Prostate gland (tissue), 2 donors: ENCODE measurements around the gene AKAP13. TPM values are rescaled to one million over a fixed set of nuclear protein-coding genes. Genes with fewer than 3 reads are reported as not detected.

Experiments used
- DNase-seq: peaks from one replicate; pipeline ENCODE4 v3.0.0-alpha.2; 2019; ENCODE audit warnings: low spot score
- H3K27ac ChIP-seq, 2 donors: fragments of 200-600 bp; sonication (generic); 2 replicates each; pipeline ENCODE4 v1.5.1; 2017 to 2019
- H3K27me3 ChIP-seq: fragments of 200-600 bp; sonication (generic); replicated peaks from 2 replicates; pipeline ENCODE4 v1.5.1; 2019; ENCODE audit not compliant: insufficient read depth
- H3K36me3 ChIP-seq, 2 donors: fragments of 200-600 bp; sonication (generic); 1 replicate in 1 of 2; 2 replicates in 1 of 2; pipeline versions ENCODE4 v1.5.1 to v1.8.1; 2017 to 2019
- H3K4me1 ChIP-seq: fragments of 200-600 bp; sonication (generic); replicated peaks from 2 replicates; pipeline ENCODE4 v1.5.1; 2019
- H3K4me3 ChIP-seq, 2 donors: fragments of 200-600 bp; sonication (generic); 2 replicates each; pipeline ENCODE4 v1.5.1; 2017 to 2019
- H3K9me3 ChIP-seq: fragments of 200-600 bp; sonication (generic); 2 replicates; pipeline ENCODE4 v1.5.1; 2017
- POLR2A ChIP-seq: fragments of 450-650 bp; IDR thresholded peaks from one replicate; pipeline ENCODE4 v1.6.1; 2016; ENCODE audit warnings: antibody characterized with exemption, mild to moderate bottlenecking
- POLR2AphosphoS5 ChIP-seq: sonication (generic); formaldehyde crosslinking; IDR thresholded peaks from one replicate; pipeline ENCODE4 v1.6.1; 2017; ENCODE audit warnings: antibody characterized with exemption
- WGBS: methylation state at CpG from one replicate; pipeline ENCODE4 v1.1.5; 2018; 5-methylcytosine and 5-hydroxymethylcytosine counted together
- intact Hi-C: fragments of 100-400 bp; cut with DNase I; formaldehyde crosslinking; loops from one replicate; pipeline ENCODE4 v1.14.2; 2022
- total RNA-seq, 2 donors: library from RNA; depleted of rRNA; stranded (reverse); fragments of >200 nt; gene quantifications; one replicate each; pipeline ENCODE4 v1.1.0, GENCODE V29; 2016
- TF ChIP-seq, protein P1 (sequence below), 4 experiments: fragments of 200-600 bp in 2 of 4; fragments of 450-650 bp in 2 of 4; sonication (generic) in 2 of 4; IDR thresholded peaks; 1 replicate in 3 of 4; 2 replicates in 1 of 4; pipeline ENCODE4 v1.5.1; 2016 to 2019; ENCODE audit warnings: antibody characterized with exemption in 4 of 4, mild to moderate bottlenecking in 2 of 4, moderate library complexity in 2 of 4

The AKAP13 gene
- total RNA-seq, 2 donors from 2014 or later, result 102 to 195 TPM

DNA sequence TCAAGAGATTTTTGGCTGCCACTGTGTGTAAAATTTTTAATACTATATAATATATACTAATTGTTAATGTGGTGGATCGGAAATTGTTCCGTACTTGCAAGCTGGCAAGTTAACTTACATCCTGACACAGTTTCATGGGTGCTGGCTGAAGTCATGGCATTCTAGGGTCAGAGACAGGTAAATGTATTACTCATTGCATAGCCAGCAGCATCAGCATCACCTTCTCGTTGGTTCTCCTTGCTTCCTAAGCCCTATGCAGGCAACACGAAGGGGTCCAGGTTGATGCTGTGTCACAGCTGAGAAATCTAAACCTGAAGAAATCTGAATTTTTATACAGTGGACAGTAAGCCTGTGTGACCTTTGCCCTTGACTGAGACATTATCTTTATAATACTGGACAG lies 251.6 kb downstream of the AKAP13 start:
- TF ChIP-seq, protein P1, sequence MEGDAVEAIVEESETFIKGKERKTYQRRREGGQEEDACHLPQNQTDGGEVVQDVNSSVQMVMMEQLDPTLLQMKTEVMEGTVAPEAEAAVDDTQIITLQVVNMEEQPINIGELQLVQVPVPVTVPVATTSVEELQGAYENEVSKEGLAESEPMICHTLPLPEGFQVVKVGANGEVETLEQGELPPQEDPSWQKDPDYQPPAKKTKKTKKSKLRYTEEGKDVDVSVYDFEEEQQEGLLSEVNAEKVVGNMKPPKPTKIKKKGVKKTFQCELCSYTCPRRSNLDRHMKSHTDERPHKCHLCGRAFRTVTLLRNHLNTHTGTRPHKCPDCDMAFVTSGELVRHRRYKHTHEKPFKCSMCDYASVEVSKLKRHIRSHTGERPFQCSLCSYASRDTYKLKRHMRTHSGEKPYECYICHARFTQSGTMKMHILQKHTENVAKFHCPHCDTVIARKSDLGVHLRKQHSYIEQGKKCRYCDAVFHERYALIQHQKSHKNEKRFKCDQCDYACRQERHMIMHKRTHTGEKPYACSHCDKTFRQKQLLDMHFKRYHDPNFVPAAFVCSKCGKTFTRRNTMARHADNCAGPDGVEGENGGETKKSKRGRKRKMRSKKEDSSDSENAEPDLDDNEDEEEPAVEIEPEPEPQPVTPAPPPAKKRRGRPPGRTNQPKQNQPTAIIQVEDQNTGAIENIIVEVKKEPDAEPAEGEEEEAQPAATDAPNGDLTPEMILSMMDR (IDR thresholded peaks at IDR 0.05), result no peak
- TF ChIP-seq POLR2A (no peak), POLR2AphosphoS5 (no peak)
- no peak for DNase-seq
- Histone ChIP-seq H3K36me3 (no peaks in the 10 kb centered on the region), H3K4me3 (no peak overlapping the region), H3K4me1 (no peaks in the 10 kb centered on the region), H3K9me3 (no peaks in the 10 kb centered on the region), H3K27me3 (no peaks in the 10 kb centered on the region), H3K27ac (no peak overlapping the region)
- WGBS, result 82% methylated on average over 4 of the region's 4 CpGs
- intact Hi-C loops, result no loop called here

DNA sequence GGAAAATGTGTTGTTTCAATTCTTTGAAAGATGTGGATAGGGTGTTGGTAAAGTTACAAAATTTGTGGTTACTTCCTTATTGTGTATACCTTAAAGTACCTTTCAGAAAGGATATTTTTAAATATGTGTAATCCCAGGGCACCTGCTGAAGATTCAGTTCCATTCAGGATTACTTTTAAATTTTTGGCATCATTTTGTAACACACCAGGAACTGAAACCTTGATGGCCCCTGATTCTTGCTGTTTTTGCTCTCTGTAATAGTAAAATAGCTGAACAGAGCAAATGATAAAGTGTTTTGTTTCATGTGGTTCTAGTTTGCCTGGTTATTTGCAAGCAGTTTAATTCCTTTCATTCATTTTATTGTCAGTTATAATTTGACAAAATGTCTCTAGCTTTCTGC lies 253.5 kb downstream of the AKAP13 start:
- no peaks in the 10 kb centered on the region for H3K9me3 ChIP-seq
- H3K4me3 ChIP-seq, result no peak overlapping the region
- H3K27ac ChIP-seq, result no peak overlapping the region
- no peak for DNase-seq
- TF ChIP-seq POLR2A (no peak), POLR2AphosphoS5 (no peak)
- TF ChIP-seq, protein P1 (IDR thresholded peaks at IDR 0.05), result no peak
- no peaks in the 10 kb centered on the region for H3K36me3 ChIP-seq
- H3K4me1 ChIP-seq, result no peaks in the 10 kb centered on the region
- no peaks in the 10 kb centered on the region for H3K27me3 ChIP-seq
- intact Hi-C loops, result no loop called here

DNA sequence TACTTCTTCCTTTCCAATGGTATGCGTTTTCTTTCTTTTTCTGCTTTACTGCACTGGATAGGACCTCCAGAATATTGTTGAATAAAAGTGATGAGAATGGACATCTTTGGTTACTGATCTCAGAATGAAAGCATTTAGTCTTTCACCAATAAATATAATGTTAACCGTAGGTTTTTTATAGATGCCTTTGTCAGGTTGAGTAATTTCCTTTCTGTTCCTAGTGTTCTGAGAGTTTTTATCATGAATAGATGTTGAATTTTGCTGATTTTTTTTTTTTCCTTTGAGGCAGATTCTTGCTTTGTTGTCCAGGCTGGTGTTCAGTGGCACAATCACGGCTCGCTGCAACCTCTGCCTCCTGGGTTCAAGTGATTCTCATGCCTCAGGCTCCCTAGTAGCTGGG lies 255.9 kb downstream of the AKAP13 start:
- H3K4me1 ChIP-seq, result no peaks in the 10 kb centered on the region
- DNase-seq, result no peak
- H3K36me3 ChIP-seq, result no peaks in the 10 kb centered on the region
- H3K27me3 ChIP-seq, result no peaks in the 10 kb centered on the region
- no peak overlapping the region for H3K27ac ChIP-seq
- no peak for TF ChIP-seq POLR2A
- no peak for TF ChIP-seq POLR2AphosphoS5
- TF ChIP-seq, protein P1 (IDR thresholded peaks at IDR 0.05), result no peak
- no peaks in the 10 kb centered on the region for H3K9me3 ChIP-seq
- 84% methylated on average over 4 of the region's 4 CpGs for WGBS
- H3K4me3 ChIP-seq, result no peak overlapping the region
- intact Hi-C loops, result no loop called here

DNA sequence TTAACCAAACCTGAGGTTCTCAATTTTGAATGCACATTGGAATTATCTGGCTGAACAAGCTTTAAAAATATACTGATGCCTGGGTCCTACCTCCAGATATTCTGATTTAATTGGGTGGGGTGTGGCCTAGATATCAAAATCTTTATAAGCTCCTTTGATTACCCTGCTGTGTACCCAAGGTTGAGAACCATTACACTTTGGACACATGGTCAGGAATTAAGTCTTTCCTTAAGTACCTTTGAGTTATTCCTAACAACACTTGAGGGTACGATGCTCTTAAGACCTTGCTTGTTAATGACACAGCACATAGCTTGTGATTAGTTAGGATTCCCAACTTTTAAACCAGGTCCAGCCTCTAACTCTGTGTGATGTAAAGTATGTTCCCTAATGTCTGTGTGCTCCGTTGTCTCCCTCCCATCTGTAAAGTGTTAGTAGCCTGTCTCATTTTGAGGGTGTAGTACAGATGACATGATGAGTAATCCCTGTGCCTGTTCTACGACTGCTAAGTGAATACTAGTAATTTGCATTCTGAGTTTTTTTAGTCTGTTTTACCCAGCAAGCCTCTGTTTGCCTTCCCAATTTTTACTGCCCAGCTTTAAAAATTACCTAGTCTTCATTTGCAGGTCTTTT lies 259.5 kb downstream of the AKAP13 start:
- no peaks in the 10 kb centered on the region for H3K36me3 ChIP-seq
- DNase-seq, result no peak
- TF ChIP-seq, protein P1 (IDR thresholded peaks at IDR 0.05), result no peak
- TF ChIP-seq POLR2A, result no peak
- no peak for TF ChIP-seq POLR2AphosphoS5
- no peak overlapping the region for H3K27ac ChIP-seq
- no peaks in the 10 kb centered on the region for H3K9me3 ChIP-seq
- no peaks in the 10 kb centered on the region for H3K27me3 ChIP-seq
- H3K4me1 ChIP-seq, result no peaks in the 10 kb centered on the region
- WGBS, result 77% methylated on average over 3 of the region's 3 CpGs
- H3K4me3 ChIP-seq, result no peak overlapping the region
- intact Hi-C loops, result no loop called here

DNA sequence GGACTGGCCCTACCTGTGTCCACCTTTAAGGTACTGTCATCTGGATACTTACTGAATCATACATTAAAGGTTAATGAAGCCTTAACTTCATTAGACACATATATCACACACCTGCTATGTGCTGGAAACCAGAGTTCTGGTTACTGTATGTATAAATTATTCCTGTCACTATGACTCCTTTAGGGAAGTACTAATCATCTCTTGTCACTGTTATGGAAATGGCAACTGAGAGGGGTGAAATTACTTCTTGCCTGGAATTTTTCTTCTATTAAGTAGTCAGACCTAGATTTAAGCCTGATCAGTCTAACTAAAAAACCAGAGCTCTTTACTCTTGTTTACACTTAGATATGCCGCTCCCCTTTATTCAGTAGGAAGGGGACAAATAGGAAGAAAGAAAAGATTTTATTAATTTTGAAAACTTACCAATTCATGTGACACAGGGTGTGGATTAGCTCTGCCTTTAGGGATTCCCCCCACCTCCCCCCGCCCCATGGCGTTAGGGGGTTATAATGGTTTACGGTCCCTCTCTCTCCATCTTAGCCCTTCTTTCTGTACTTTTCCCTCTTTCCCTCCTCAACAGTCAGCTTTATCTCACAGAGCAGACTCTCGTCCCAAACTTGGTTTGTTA lies 261.8 kb downstream of the AKAP13 start:
- Histone ChIP-seq H3K4me1 (no peaks in the 10 kb centered on the region), H3K36me3 (peaks cover 0 to 4% of the 10 kb centered on the region in 2 donors), H3K4me3 (no peak overlapping the region)

More for the DNA sequence above, 261.8 kb downstream of the AKAP13 start:
- intact Hi-C loops, result no loop called here
- TF ChIP-seq, protein P1 (IDR thresholded peaks at IDR 0.05), result no peak
- Histone ChIP-seq H3K27ac (peak overlapping the region; percentile 42 to 64), H3K27me3 (no peaks in the 10 kb centered on the region), H3K9me3 (no peaks in the 10 kb centered on the region)
- WGBS, result 51% methylated on average over 5 of the region's 5 CpGs
- no peak for DNase-seq
